ENCODE data around the gene KAT6B. TPM values are rescaled to one million over a fixed set of nuclear protein-coding genes. Genes with fewer than 3 reads are reported as not detected.

KAT6B gene
- total RNA-seq, 2 donors from 2014 or later, result 25.3 to 39.1 TPM

DNA sequence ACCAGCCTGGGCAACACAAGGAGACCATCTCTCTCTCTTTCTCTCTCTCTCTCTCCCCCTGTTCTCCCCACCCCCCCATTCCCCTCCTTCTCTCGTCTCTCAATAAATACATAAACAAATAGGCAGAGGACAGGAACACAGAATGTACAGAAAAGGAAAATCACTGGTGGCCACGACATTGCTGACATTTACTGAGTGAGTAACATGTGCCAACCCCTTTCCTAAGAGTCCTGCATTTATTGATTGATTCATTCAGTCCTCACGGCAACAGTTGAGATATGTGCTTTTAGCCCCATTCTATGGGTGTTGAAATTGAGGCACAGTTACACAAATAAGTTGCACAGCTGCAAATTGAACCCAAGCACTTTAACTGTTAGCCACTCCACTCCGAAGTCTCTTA, 170.8 kb downstream of the KAT6B start:
- no peaks in the 10 kb centered on the region for H3K4me1 ChIP-seq (ENCODE audit: control insufficient read depth, insufficient read depth, low read length)
- H3K4me1 Mint-ChIP-seq, result no peaks in the 10 kb centered on the region
- no peaks in the 10 kb centered on the region for H3K27me3 Mint-ChIP-seq (ENCODE audit: insufficient read depth)
- no peak overlapping the region for H3K4me3 Mint-ChIP-seq
- H3K36me3 ChIP-seq (ENCODE audit: control insufficient read depth, insufficient read depth, low read length), result peaks cover 13% of the 10 kb centered on the region
- no peak overlapping the region for H3K27ac Mint-ChIP-seq
- H3K9me3 Mint-ChIP-seq, result no peaks in the 10 kb centered on the region
- no peaks in the 10 kb centered on the region for H3K27me3 ChIP-seq (ENCODE audit: control insufficient read depth, insufficient read depth, low read length, poor library complexity, severe bottlenecking)
- peaks cover 29% of the 10 kb centered on the region for H3K36me3 Mint-ChIP-seq (ENCODE audit: low read depth)
- no peaks in the 10 kb centered on the region for H3K9me3 ChIP-seq (ENCODE audit: control insufficient read depth, low read length)
- H3K27ac ChIP-seq (ENCODE audit: low read depth, low read length), result no peak overlapping the region
- 95 to 100% methylated on average over 2 to 4 of the region's 4 CpGs for WGBS, 2 experiments (ENCODE audit: insufficient coverage in 1 of 2, insufficient read length in 1 of 2)
- DNase-seq, result no peak
- no peak overlapping the region for H3K9ac ChIP-seq (ENCODE audit: extremely low read depth, low read length, poor library complexity, severe bottlenecking)
- no peak overlapping the region for H3K4me3 ChIP-seq (ENCODE audit: low read length)
- TF ChIP-seq, protein P1, sequence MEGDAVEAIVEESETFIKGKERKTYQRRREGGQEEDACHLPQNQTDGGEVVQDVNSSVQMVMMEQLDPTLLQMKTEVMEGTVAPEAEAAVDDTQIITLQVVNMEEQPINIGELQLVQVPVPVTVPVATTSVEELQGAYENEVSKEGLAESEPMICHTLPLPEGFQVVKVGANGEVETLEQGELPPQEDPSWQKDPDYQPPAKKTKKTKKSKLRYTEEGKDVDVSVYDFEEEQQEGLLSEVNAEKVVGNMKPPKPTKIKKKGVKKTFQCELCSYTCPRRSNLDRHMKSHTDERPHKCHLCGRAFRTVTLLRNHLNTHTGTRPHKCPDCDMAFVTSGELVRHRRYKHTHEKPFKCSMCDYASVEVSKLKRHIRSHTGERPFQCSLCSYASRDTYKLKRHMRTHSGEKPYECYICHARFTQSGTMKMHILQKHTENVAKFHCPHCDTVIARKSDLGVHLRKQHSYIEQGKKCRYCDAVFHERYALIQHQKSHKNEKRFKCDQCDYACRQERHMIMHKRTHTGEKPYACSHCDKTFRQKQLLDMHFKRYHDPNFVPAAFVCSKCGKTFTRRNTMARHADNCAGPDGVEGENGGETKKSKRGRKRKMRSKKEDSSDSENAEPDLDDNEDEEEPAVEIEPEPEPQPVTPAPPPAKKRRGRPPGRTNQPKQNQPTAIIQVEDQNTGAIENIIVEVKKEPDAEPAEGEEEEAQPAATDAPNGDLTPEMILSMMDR (conservative IDR thresholded peaks at IDR 0.05), result no peak

DNA sequence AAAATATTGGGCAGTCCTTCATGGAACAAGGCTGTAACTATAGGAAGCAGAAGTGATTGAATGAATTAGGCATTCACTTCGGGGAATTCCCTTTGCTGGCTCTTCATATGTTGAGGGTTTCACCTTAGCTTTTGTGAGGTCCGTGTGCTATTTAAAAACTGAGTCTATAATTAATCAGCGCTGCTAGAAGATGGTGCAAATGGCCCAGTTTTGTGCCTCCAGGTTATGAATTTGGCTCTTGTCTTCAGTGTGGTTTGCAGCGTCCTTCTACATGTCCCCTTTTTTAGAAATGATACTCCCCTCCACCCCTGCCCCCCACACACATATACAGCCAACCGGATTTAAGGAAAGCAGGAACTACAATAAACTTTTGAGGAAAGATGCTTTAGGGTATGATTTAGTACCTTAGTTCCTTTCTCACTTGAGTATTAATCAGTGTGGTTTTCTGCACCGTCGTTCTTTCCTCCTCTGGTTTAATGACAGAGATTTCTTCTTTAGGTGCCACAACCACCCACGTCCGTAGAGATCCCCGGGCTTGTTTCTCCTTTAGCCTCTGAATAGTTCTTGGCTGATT, 174.4 kb downstream of the KAT6B start:
- no peak overlapping the region for H3K4me3 Mint-ChIP-seq
- H3K36me3 Mint-ChIP-seq (ENCODE audit: low read depth), result peaks cover 22% of the 10 kb centered on the region
- no peak overlapping the region for H3K4me3 ChIP-seq (ENCODE audit: low read length)
- H3K27ac Mint-ChIP-seq, result peak overlapping the region; percentile 61
- no peaks in the 10 kb centered on the region for H3K27me3 ChIP-seq (ENCODE audit: control insufficient read depth, insufficient read depth, low read length, poor library complexity, severe bottlenecking)
- H3K9me3 Mint-ChIP-seq, result no peaks in the 10 kb centered on the region
- H3K9me3 ChIP-seq (ENCODE audit: control insufficient read depth, low read length), result no peaks in the 10 kb centered on the region
- H3K36me3 ChIP-seq (ENCODE audit: control insufficient read depth, insufficient read depth, low read length), result peaks cover 10% of the 10 kb centered on the region
- no peak overlapping the region for H3K9ac ChIP-seq (ENCODE audit: extremely low read depth, low read length, poor library complexity, severe bottlenecking)
- H3K27ac ChIP-seq (ENCODE audit: low read depth, low read length), result no peak overlapping the region
- 91 to 95% methylated on average over 9 to 10 of the region's 10 CpGs for WGBS, 2 experiments (ENCODE audit: insufficient coverage in 1 of 2, insufficient read length in 1 of 2)
- H3K27me3 Mint-ChIP-seq (ENCODE audit: insufficient read depth), result no peaks in the 10 kb centered on the region
- no peaks in the 10 kb centered on the region for H3K4me1 ChIP-seq (ENCODE audit: control insufficient read depth, insufficient read depth, low read length)
- H3K4me1 Mint-ChIP-seq, result no peaks in the 10 kb centered on the region
- TF ChIP-seq, protein P1 (conservative IDR thresholded peaks at IDR 0.05), result no peak
- DNase-seq, result no peak

DNA sequence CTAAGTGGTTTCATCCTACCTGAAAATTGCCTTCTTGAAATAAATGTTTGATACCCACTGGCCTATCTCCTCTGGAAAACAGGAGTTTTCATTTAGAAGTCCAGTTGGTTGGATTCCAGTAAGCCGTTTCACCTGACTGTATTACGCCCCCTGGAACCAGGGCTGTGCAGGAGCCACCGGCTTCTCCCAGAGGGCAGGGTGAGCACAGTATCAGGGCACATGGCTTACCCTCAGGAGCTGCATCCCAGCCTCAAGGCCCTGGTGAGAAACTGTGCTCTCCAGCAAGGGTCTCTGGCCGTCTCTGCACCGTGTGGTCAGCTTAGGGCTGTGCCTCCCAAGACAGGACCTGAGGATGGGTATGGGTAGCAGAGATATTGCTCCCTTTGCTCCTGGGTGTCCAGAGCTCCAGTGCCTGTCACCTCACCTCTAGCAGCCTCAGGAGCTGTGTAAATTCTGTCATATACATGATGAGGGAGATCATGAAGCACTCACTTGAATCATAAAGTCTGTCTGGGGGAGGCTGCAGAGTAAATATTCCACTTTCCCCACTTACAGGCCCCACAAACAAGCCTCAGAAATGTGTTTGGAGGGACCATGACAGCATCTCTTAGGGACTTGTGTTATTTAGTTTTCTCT, 175.4 kb downstream of the KAT6B start:
- no peak for DNase-seq
- Mint-ChIP-seq H3K36me3 (ENCODE audit: low read depth) (peaks cover 19% of the 10 kb centered on the region), H3K27me3 (ENCODE audit: insufficient read depth) (no peaks in the 10 kb centered on the region), H3K4me3 (no peak overlapping the region), H3K27ac (no peak overlapping the region), H3K4me1 (no peaks in the 10 kb centered on the region), H3K9me3 (no peaks in the 10 kb centered on the region)
- H3K27me3 ChIP-seq (ENCODE audit: control insufficient read depth, insufficient read depth, low read length, poor library complexity, severe bottlenecking), result no peaks in the 10 kb centered on the region
- TF ChIP-seq, protein P1 (conservative IDR thresholded peaks at IDR 0.05), result no peak
- peaks cover 6% of the 10 kb centered on the region for H3K36me3 ChIP-seq (ENCODE audit: control insufficient read depth, insufficient read depth, low read length)
- H3K9ac ChIP-seq (ENCODE audit: extremely low read depth, low read length, poor library complexity, severe bottlenecking), result no peak overlapping the region
- no peaks in the 10 kb centered on the region for H3K9me3 ChIP-seq (ENCODE audit: control insufficient read depth, low read length)
- no peaks in the 10 kb centered on the region for H3K4me1 ChIP-seq (ENCODE audit: control insufficient read depth, insufficient read depth, low read length)
- 93 to 100% methylated on average over 3 to 5 of the region's 5 CpGs for WGBS, 2 experiments (ENCODE audit: insufficient coverage in 1 of 2, insufficient read length in 1 of 2)
- no peak overlapping the region for H3K27ac ChIP-seq (ENCODE audit: low read depth, low read length)
- no peak overlapping the region for H3K4me3 ChIP-seq (ENCODE audit: low read length)

Data from endodermal cell (in vitro differentiated cells).